Measurements from ENCODE around the gene FOXS1.

The FOXS1 gene

GRCh38 chr20:31844737-31845299 is 586 bp downstream of the FOXS1 start:
- Histone ChIP-seq H3K27ac (ENCODE audit: low read depth, low read length) (no peak overlapping the region), H3F3A (ENCODE audit: control insufficient read depth, insufficient read depth) (no peaks in the 10 kb centered on the region), H3K27me3 (ENCODE audit: control insufficient read depth, low read length) (peaks cover 8% of the 10 kb centered on the region), H3K4me3 (ENCODE audit: low read length) (no peak overlapping the region), H4K20me1 (ENCODE audit: control insufficient read depth, insufficient read depth, low read depth, low read length) (no peaks in the 10 kb centered on the region), H3K9me3 (ENCODE audit: control insufficient read depth, insufficient read depth, low read length) (no peaks in the 10 kb centered on the region), H3K9me2 (replicated peaks; ENCODE audit: control insufficient read depth, low read length) (no peaks in the 10 kb centered on the region), H3K36me3 (ENCODE audit: control insufficient read depth, low read length) (no peaks in the 10 kb centered on the region), H3K79me2 (ENCODE audit: control insufficient read depth, low read length) (no peaks in the 10 kb centered on the region), H3K4me1 (ENCODE audit: control insufficient read depth, low read length) (peaks cover 6% of the 10 kb centered on the region; the same call in 1 of the 2 replicates), H3K4me2 (ENCODE audit: low read length) (no peak overlapping the region)
- TF ChIP-seq EZH2phosphoT487 (IDR thresholded peaks at IDR 0.05; ENCODE audit: borderline replicate concordance, low read length): no peak

- no peaks in the 10 kb centered on the region for H4K20me1 ChIP-seq (ENCODE audit: control insufficient read depth, insufficient read depth, low read depth, low read length)
- TF ChIP-seq EZH2phosphoT487 (IDR thresholded peaks at IDR 0.05; ENCODE audit: borderline replicate concordance, low read length) (no peak), CTCF (IDR thresholded peaks at IDR 0.05; ENCODE audit: low read depth, low read length, poor library complexity, severe bottlenecking) (no peak)
These were observed 1.5 kb downstream of the FOXS1 start for GRCh38 chr20:31843881-31844280.

DNA sequence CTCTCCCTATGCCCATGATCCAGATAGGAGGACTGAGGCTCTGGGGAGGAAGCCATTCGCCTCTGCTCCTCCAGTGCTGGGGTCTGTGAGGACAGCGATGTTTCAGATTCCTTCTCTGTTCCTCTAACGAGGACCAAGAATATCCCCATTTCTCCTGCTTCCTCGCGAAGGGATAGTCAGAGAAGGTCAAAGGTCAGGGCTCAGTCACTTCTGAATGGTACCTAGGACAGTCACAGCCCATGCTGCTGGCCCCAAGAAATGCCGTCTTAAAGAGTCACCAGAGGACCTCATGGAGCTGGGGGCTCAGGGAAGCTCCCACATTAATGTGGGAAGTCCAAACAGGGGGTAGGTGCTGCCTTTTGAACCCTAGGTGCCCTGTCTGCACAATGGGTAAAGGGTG is 2.1 kb downstream of the FOXS1 start:
- Histone ChIP-seq H3K9me3 (ENCODE audit: control insufficient read depth, insufficient read depth, low read length) (no peaks in the 10 kb centered on the region), H3K36me3 (ENCODE audit: control insufficient read depth, low read length) (no peaks in the 10 kb centered on the region), H3K4me3 (ENCODE audit: low read length) (no peak overlapping the region), H3K4me2 (ENCODE audit: low read length) (no peak overlapping the region), H3K27ac (ENCODE audit: low read depth, low read length) (no peak overlapping the region), H3K79me2 (ENCODE audit: control insufficient read depth, low read length) (no peaks in the 10 kb centered on the region), H3K4me1 (ENCODE audit: control insufficient read depth, low read length) (peaks cover 6% of the 10 kb centered on the region; the same call in 1 of the 2 replicates), H4K20me1 (ENCODE audit: control insufficient read depth, insufficient read depth, low read depth, low read length) (no peaks in the 10 kb centered on the region), H3F3A (ENCODE audit: control insufficient read depth, insufficient read depth) (no peaks in the 10 kb centered on the region), H3K9me2 (replicated peaks; ENCODE audit: control insufficient read depth, low read length) (no peaks in the 10 kb centered on the region), H3K27me3 (ENCODE audit: control insufficient read depth, low read length) (peaks cover 13% of the 10 kb centered on the region)
- no peak for TF ChIP-seq EZH2phosphoT487 (IDR thresholded peaks at IDR 0.05; ENCODE audit: borderline replicate concordance, low read length)
- no peak for TF ChIP-seq CTCF (IDR thresholded peaks at IDR 0.05; ENCODE audit: low read depth, low read length, poor library complexity, severe bottlenecking)

More at GRCh38 chr20:31843881-31844280, 1.5 kb downstream of the FOXS1 start:
- Histone ChIP-seq H3F3A (ENCODE audit: control insufficient read depth, insufficient read depth) (no peaks in the 10 kb centered on the region), H3K4me3 (ENCODE audit: low read length) (no peak overlapping the region), H3K4me1 (ENCODE audit: control insufficient read depth, low read length) (peaks cover 6% of the 10 kb centered on the region; the same call in 1 of the 2 replicates), H3K9me3 (ENCODE audit: control insufficient read depth, insufficient read depth, low read length) (no peaks in the 10 kb centered on the region), H3K4me2 (ENCODE audit: low read length) (no peak overlapping the region), H3K79me2 (ENCODE audit: control insufficient read depth, low read length) (no peaks in the 10 kb centered on the region), H3K27ac (ENCODE audit: low read depth, low read length) (no peak overlapping the region), H3K36me3 (ENCODE audit: control insufficient read depth, low read length) (no peaks in the 10 kb centered on the region), H3K27me3 (ENCODE audit: control insufficient read depth, low read length) (peaks cover 8% of the 10 kb centered on the region), H3K9me2 (replicated peaks; ENCODE audit: control insufficient read depth, low read length) (no peaks in the 10 kb centered on the region)

GRCh38 chr20:31842471-31843157 is 2.8 kb downstream of the FOXS1 start:
- TF ChIP-seq EZH2phosphoT487 (IDR thresholded peaks at IDR 0.05; ENCODE audit: borderline replicate concordance, low read length) (no peak), CTCF (IDR thresholded peaks at IDR 0.05; ENCODE audit: low read depth, low read length, poor library complexity, severe bottlenecking) (no peak)
- Histone ChIP-seq H3K27me3 (ENCODE audit: control insufficient read depth, low read length) (peaks cover 15% of the 10 kb centered on the region), H3K27ac (ENCODE audit: low read depth, low read length) (no peak overlapping the region), H4K20me1 (ENCODE audit: control insufficient read depth, insufficient read depth, low read depth, low read length) (no peaks in the 10 kb centered on the region), H3K36me3 (ENCODE audit: control insufficient read depth, low read length) (no peaks in the 10 kb centered on the region), H3F3A (ENCODE audit: control insufficient read depth, insufficient read depth) (no peaks in the 10 kb centered on the region), H3K4me1 (ENCODE audit: control insufficient read depth, low read length) (peaks cover 6% of the 10 kb centered on the region; the same call in 1 of the 2 replicates), H3K4me3 (ENCODE audit: low read length) (no peak overlapping the region), H3K9me3 (ENCODE audit: control insufficient read depth, insufficient read depth, low read length) (no peaks in the 10 kb centered on the region), H3K79me2 (ENCODE audit: control insufficient read depth, low read length) (no peaks in the 10 kb centered on the region), H3K9me2 (replicated peaks; ENCODE audit: control insufficient read depth, low read length) (no peaks in the 10 kb centered on the region), H3K4me2 (ENCODE audit: low read length) (no peak overlapping the region)
